Measurements from ENCODE around the gene TOGARAM2.

Gene TOGARAM2

GRCh38 chr2:29055601-29056000 is 74.5 kb downstream of the TOGARAM2 start:
- no peak for ATAC-seq
- TF ChIP-seq PATZ1 (CRISPR knock-in tag; IDR thresholded peaks at IDR 0.05; ENCODE audit: borderline replicate concordance) = no peak
- no peak for TF ChIP-seq CSRNP3 (CRISPR knock-in tag; IDR thresholded peaks at IDR 0.05)
- no peak for TF ChIP-seq ZNF565 (CRISPR knock-in tag; conservative IDR thresholded peaks at IDR 0.05; ENCODE audit: low read depth)
- TF ChIP-seq TCF4 (CRISPR knock-in tag; IDR thresholded peaks at IDR 0.05; ENCODE audit: borderline replicate concordance) = no peak
- no peak for TF ChIP-seq ESRRG (CRISPR knock-in tag; IDR thresholded peaks at IDR 0.05)
- no peak for TF ChIP-seq CSDC2 (CRISPR knock-in tag; IDR thresholded peaks at IDR 0.05)
- no peak for TF ChIP-seq RARB (CRISPR knock-in tag; IDR thresholded peaks at IDR 0.05)
- TF ChIP-seq OSR1 (CRISPR knock-in tag; IDR thresholded peaks at IDR 0.05) = no peak
- no peak for TF ChIP-seq PPARA (CRISPR knock-in tag; IDR thresholded peaks at IDR 0.05; ENCODE audit: borderline replicate concordance)
- TF ChIP-seq ZNF8 (CRISPR knock-in tag; IDR thresholded peaks at IDR 0.05) = no peak
- no peak for TF ChIP-seq ISL1 (CRISPR knock-in tag; IDR thresholded peaks at IDR 0.05)
- TF ChIP-seq GLIS3 (CRISPR knock-in tag; IDR thresholded peaks at IDR 0.05) = no peak
- TF ChIP-seq ZC3H10 (CRISPR knock-in tag; IDR thresholded peaks at IDR 0.05) = no peak
- TF ChIP-seq ARNTL (CRISPR knock-in tag; IDR thresholded peaks at IDR 0.05; ENCODE audit: borderline replicate concordance, low read depth) = no peak
- TF ChIP-seq, protein P1, sequence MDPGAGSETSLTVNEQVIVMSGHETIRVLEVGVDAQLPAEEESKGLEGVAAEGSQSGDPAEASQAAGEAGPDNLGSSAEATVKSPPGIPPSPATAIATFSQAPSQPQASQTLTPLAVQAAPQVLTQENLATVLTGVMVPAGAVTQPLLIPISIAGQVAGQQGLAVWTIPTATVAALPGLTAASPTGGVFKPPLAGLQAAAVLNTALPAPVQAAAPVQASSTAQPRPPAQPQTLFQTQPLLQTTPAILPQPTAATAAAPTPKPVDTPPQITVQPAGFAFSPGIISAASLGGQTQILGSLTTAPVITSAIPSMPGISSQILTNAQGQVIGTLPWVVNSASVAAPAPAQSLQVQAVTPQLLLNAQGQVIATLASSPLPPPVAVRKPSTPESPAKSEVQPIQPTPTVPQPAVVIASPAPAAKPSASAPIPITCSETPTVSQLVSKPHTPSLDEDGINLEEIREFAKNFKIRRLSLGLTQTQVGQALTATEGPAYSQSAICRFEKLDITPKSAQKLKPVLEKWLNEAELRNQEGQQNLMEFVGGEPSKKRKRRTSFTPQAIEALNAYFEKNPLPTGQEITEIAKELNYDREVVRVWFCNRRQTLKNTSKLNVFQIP (CRISPR knock-in tag; IDR thresholded peaks at IDR 0.05; ENCODE audit: borderline replicate concordance, low read depth) = no peak
- TF ChIP-seq, protein P2, sequence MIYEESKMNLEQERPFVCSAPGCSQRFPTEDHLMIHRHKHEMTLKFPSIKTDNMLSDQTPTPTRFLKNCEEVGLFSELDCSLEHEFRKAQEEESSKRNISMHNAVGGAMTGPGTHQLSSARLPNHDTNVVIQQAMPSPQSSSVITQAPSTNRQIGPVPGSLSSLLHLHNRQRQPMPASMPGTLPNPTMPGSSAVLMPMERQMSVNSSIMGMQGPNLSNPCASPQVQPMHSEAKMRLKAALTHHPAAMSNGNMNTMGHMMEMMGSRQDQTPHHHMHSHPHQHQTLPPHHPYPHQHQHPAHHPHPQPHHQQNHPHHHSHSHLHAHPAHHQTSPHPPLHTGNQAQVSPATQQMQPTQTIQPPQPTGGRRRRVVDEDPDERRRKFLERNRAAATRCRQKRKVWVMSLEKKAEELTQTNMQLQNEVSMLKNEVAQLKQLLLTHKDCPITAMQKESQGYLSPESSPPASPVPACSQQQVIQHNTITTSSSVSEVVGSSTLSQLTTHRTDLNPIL (CRISPR knock-in tag; IDR thresholded peaks at IDR 0.05; ENCODE audit: low read depth) = no peak

DNA sequence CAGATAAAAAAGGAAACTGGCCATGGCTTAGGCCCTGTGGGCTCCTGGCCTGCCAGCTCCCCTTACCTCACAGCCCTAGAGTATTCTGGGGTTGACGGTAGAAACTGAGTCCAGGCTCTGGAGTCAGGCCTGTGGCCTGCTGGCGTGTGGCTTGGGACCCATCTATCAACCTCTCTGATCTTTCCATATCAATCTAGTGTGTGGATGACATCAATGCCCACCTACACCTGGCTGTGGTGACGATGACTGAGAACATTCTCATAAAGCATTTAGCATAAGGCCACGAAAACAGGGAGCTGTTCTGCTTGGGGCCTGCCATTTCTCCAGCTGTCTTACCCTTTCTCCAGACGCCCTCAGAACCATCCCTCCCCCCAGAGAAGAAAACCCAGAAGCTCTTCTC is 75.4 kb downstream of the TOGARAM2 start:
- no peak for ATAC-seq
- TF ChIP-seq ZNF565 (CRISPR knock-in tag; conservative IDR thresholded peaks at IDR 0.05; ENCODE audit: low read depth) (no peak), TSHZ2 (CRISPR knock-in tag; IDR thresholded peaks at IDR 0.05) (no peak), BACH2 (CRISPR knock-in tag; IDR thresholded peaks at IDR 0.05; ENCODE audit: borderline replicate concordance) (no peak), ZFP30 (CRISPR knock-in tag; IDR thresholded peaks at IDR 0.05) (no peak), ISL1 (CRISPR knock-in tag; IDR thresholded peaks at IDR 0.05) (no peak), TCF4 (CRISPR knock-in tag; IDR thresholded peaks at IDR 0.05; ENCODE audit: borderline replicate concordance) (no peak), ESRRG (CRISPR knock-in tag; IDR thresholded peaks at IDR 0.05) (no peak), TOX (CRISPR knock-in tag; IDR thresholded peaks at IDR 0.05; ENCODE audit: borderline replicate concordance) (no peak), RARB (CRISPR knock-in tag; IDR thresholded peaks at IDR 0.05) (no peak), PPARA (CRISPR knock-in tag; IDR thresholded peaks at IDR 0.05; ENCODE audit: borderline replicate concordance) (no peak), ZNF70 (CRISPR knock-in tag; IDR thresholded peaks at IDR 0.05) (no peak), ZFP3 (CRISPR knock-in tag; IDR thresholded peaks at IDR 0.05) (no peak), OSR1 (CRISPR knock-in tag; IDR thresholded peaks at IDR 0.05) (no peak), ZC3H10 (CRISPR knock-in tag; IDR thresholded peaks at IDR 0.05) (no peak)
- TF ChIP-seq, protein P2 (CRISPR knock-in tag; IDR thresholded peaks at IDR 0.05; ENCODE audit: low read depth) = no peak
- TF ChIP-seq, protein P1 (CRISPR knock-in tag; IDR thresholded peaks at IDR 0.05; ENCODE audit: borderline replicate concordance, low read depth) = no peak
